Measurements from ENCODE around the gene ARL10.

The ARL10 gene
- total RNA-seq: 12.0 reads per million, percentile 35 among the genes with 10 or more reads in this experiment

- peak; percentile 52 for DNase-seq
Observed at GRCh38 chr5:176365351-176366231, at the start of gene ARL10. TSS of gene ARL10 (plus strand) at chr5:176365487. CDS start at chr5:176365564, 77 bp downstream.

- DNase-seq: no peak
Observed at GRCh38 chr5:176317534-176318374, 47.5 kb upstream of the ARL10 start.

GRCh38 chr5:176319827-176320554 lies 45.3 kb upstream of the ARL10 start:
- DNase-seq: no peak

GRCh38 chr5:176320577-176320976 lies 44.7 kb upstream of the ARL10 start:
- no peak for DNase-seq

- DNase-seq: no peak
Observed at GRCh38 chr5:176334031-176334770, 31.1 kb upstream of the ARL10 start.

GRCh38 chr5:176337913-176338312 lies 27.4 kb upstream of the ARL10 start:
- DNase-seq: no peak

- no peak for DNase-seq
Observed at GRCh38 chr5:176339304-176339703, 26.0 kb upstream of the ARL10 start.

- no peak for DNase-seq
Observed at GRCh38 chr5:176341325-176342157, 23.7 kb upstream of the ARL10 start.

GRCh38 chr5:176342158-176342483 lies 23.2 kb upstream of the ARL10 start:
- no peak for DNase-seq

- no peak for DNase-seq
Observed at GRCh38 chr5:176342766-176343458, 22.4 kb upstream of the ARL10 start.

GRCh38 chr5:176350416-176350815 lies 14.9 kb upstream of the ARL10 start:
- DNase-seq: no peak

GRCh38 chr5:176352116-176352878 lies 13.0 kb upstream of the ARL10 start:
- DNase-seq: no peak

- no peak for DNase-seq
Observed at GRCh38 chr5:176353533-176353932, 11.8 kb upstream of the ARL10 start.

GRCh38 chr5:176355400-176356178 lies 9.7 kb upstream of the ARL10 start:
- DNase-seq: no peak

GRCh38 chr5:176356179-176356566 lies 9.1 kb upstream of the ARL10 start:
- DNase-seq: no peak

- no peak for DNase-seq
Observed at GRCh38 chr5:176359658-176360057, 5.6 kb upstream of the ARL10 start.

GRCh38 chr5:176360894-176361436 lies 4.3 kb upstream of the ARL10 start:
- no peak for DNase-seq

- peak; percentile 95 for DNase-seq
Observed at GRCh38 chr5:176361437-176362232, 3.7 kb upstream of the ARL10 start, which contains the start of gene KIAA1191. TSS of gene KIAA1191 (minus strand) at chr5:176361764. CDS start at chr5:176359508, 2,256 bp downstream.

All from effector CD4-positive, alpha-beta T cell (primary cell).